C4-2B (cell line): ENCODE results near the gene UBFD1.

Experiments used
- CTCF ChIP-seq: fragments of 450-650 bp; conservative IDR thresholded peaks from 2 replicates; pipeline ENCODE4 v1.5.1; 2017; ENCODE audit warnings: mild to moderate bottlenecking
- ZFX ChIP-seq: fragments of 450-650 bp; IDR thresholded peaks from 2 replicates; pipeline ENCODE4 v1.6.1; 2017

- TF ChIP-seq CTCF = no peak
- no peak for TF ChIP-seq ZFX
These were observed 36.7 kb downstream of the UBFD1 start for GRCh38 chr16:23594186-23594585.
